Caco-2 (cell line): ENCODE results near the gene PLEKHG4B. TPM values are rescaled to one million over a fixed set of nuclear protein-coding genes. Genes with fewer than 3 reads are reported as not detected.

Experiments
- BruUV-seq: library from RNA; stranded (reverse); fragments of 400-500 nt; replicated peaks from 2 replicates; lab custom pipeline; 2021; lab: Mats Ljungman, UMichigan
- CTCF ChIA-PET: fragments of 300-600 bp; sonication (Branson Sonifier 250); formaldehyde crosslinking; loops from one replicate; lab custom pipeline; 2022; ENCODE audit warnings: antibody characterized with exemption; lab: Charles Lee
- POLR2A ChIA-PET: fragments of 300-600 bp; sonication (Branson Sonifier 250); formaldehyde crosslinking; loops from one replicate; lab custom pipeline; 2022; ENCODE audit warnings: antibody characterized with exemption; lab: Charles Lee
- DNase-seq, 2 experiments: peaks; one replicate each; pipeline versions ENCODE4 v3.0.0 to v3.0.0-alpha.2; 2020 to 2022
- H3K27me3 ChIP-seq: replicated peaks from 2 replicates; pipeline ENCODE4 v1.6.0; 2011; ENCODE audit warnings: low read length; ENCODE audit not compliant: control insufficient read depth, insufficient read depth
- H3K36me3 ChIP-seq: 2 replicates; pipeline ENCODE4 v1.5.1; 2011; ENCODE audit warnings: low read length; ENCODE audit not compliant: control insufficient read depth, insufficient read depth
- H3K4me1 ChIP-seq: fragments of 250-450 bp; sonication (Bioruptor Pico); 2 replicates; pipeline ENCODE4 v1.5.1; 2020; ENCODE audit warnings: mild to moderate bottlenecking
- H3K4me3 ChIP-seq: 2 replicates; pipeline ENCODE4 v1.5.1; 2011; ENCODE audit warnings: low read depth, mild to moderate bottlenecking, control low read depth, low read length
- H3K9me3 ChIP-seq: fragments of 250-450 bp; sonication (Bioruptor Pico); 2 replicates; pipeline ENCODE4 v1.5.1; 2020; ENCODE audit warnings: mild to moderate bottlenecking, moderate library complexity
- H3K27ac Mint-ChIP-seq: one replicate; pipeline ENCODE4 v1.8.0; 2022; ENCODE audit warnings: mixed read lengths; ENCODE audit not compliant: unreplicated experiment
- H3K27me3 Mint-ChIP-seq: one replicate; pipeline ENCODE4 v1.8.0; 2022; ENCODE audit warnings: mixed read lengths; ENCODE audit not compliant: insufficient read depth, unreplicated experiment
- H3K36me3 Mint-ChIP-seq: one replicate; pipeline ENCODE4 v1.8.0; 2022; ENCODE audit warnings: mild to moderate bottlenecking, mixed read lengths; ENCODE audit not compliant: insufficient read depth, unreplicated experiment
- H3K4me1 Mint-ChIP-seq: one replicate; pipeline ENCODE4 v1.8.0; 2022; ENCODE audit warnings: low read depth, mixed read lengths; ENCODE audit not compliant: unreplicated experiment
- H3K4me3 Mint-ChIP-seq: one replicate; pipeline ENCODE4 v1.8.0; 2022; ENCODE audit warnings: mild to moderate bottlenecking, moderate library complexity, mixed read lengths; ENCODE audit not compliant: unreplicated experiment
- H3K9me3 Mint-ChIP-seq: one replicate; pipeline ENCODE4 v1.8.0; 2022; ENCODE audit warnings: mixed read lengths; ENCODE audit not compliant: unreplicated experiment
- CTCF ChIP-seq, 2 experiments: fragments of 200-600 bp in 1 of 2; IDR thresholded peaks; 1 replicate in 1 of 2; 2 replicates in 1 of 2; pipeline versions ENCODE4 v1.5.1 to v1.8.0; 2011 to 2022; ENCODE audit warnings: antibody characterized with exemption in 1 of 2, control low read depth in 1 of 2, inconsistent platforms in 1 of 2, low read depth in 1 of 2, low read length in 1 of 2, mild to moderate bottlenecking in 1 of 2, moderate library complexity in 1 of 2; ENCODE audit not compliant: insufficient read depth in 1 of 2, severe bottlenecking in 1 of 2, unreplicated experiment in 1 of 2
- intact Hi-C: fragments of 100-400 bp; cut with micrococcal nuclease; formaldehyde crosslinking; loops from one replicate; pipeline ENCODE4 v1.10.0; 2022; ENCODE audit not compliant: unreplicated experiment
- total RNA-seq: library from RNA; stranded (reverse); gene quantifications from 2 replicates; pipeline ENCODE4 v1.2.3, GENCODE V29; 2022

The PLEKHG4B gene
- total RNA-seq, 1 experiment from 2014 or later = 15.0 TPM

- H3K36me3 Mint-ChIP-seq = peaks cover 33% of the 10 kb centered on the region
- no peak for TF ChIP-seq CTCF (IDR thresholded peaks at IDR 0.05; ENCODE audit: insufficient read depth in 1 of 2, low read depth in 1 of 2, low read length in 1 of 2, severe bottlenecking in 1 of 2, unreplicated experiment in 1 of 2)
These were observed 17.9 kb downstream of the PLEKHG4B start for GRCh38 chr5:109826-110225.

GRCh38 chr5:110270-110888 lies 18.4 kb downstream of the PLEKHG4B start:
- Histone ChIP-seq H3K27me3 (no peaks in the 10 kb centered on the region), H3K4me3 (no peak overlapping the region), H3K4me1 (no peaks in the 10 kb centered on the region), H3K9me3 (no peaks in the 10 kb centered on the region), H3K36me3 (no peaks in the 10 kb centered on the region)
- Mint-ChIP-seq H3K27me3 (no peaks in the 10 kb centered on the region), H3K27ac (no peak overlapping the region), H3K4me1 (no peaks in the 10 kb centered on the region), H3K36me3 (peaks cover 35% of the 10 kb centered on the region), H3K9me3 (peaks cover 6% of the 10 kb centered on the region), H3K4me3 (no peak overlapping the region)
- TF ChIP-seq CTCF (IDR thresholded peaks at IDR 0.05; ENCODE audit: insufficient read depth in 1 of 2, low read depth in 1 of 2, low read length in 1 of 2, severe bottlenecking in 1 of 2, unreplicated experiment in 1 of 2) = no peak
- intact Hi-C loops = no loop called here
- no peak for DNase-seq
- ChIA-PET CTCF (no interaction called here), POLR2A (no interaction called here)
- BruUV-seq = no TSS peak

More at GRCh38 chr5:109826-110225, 17.9 kb downstream of the PLEKHG4B start:
- Mint-ChIP-seq H3K9me3 (peaks cover 6% of the 10 kb centered on the region), H3K4me1 (no peaks in the 10 kb centered on the region), H3K27ac (no peak overlapping the region), H3K27me3 (no peaks in the 10 kb centered on the region), H3K4me3 (no peak overlapping the region)
- Histone ChIP-seq H3K9me3 (no peaks in the 10 kb centered on the region), H3K4me3 (no peak overlapping the region), H3K36me3 (no peaks in the 10 kb centered on the region), H3K4me1 (no peaks in the 10 kb centered on the region), H3K27me3 (no peaks in the 10 kb centered on the region)
- ChIA-PET POLR2A (no interaction called here), CTCF (no interaction called here)
- no peak for DNase-seq
- no TSS peak for BruUV-seq
- intact Hi-C loops = no loop called here

- Mint-ChIP-seq H3K27ac (no peak overlapping the region), H3K4me3 (no peak overlapping the region), H3K4me1 (no peaks in the 10 kb centered on the region), H3K27me3 (no peaks in the 10 kb centered on the region), H3K36me3 (peaks cover 42% of the 10 kb centered on the region), H3K9me3 (peaks cover 6% of the 10 kb centered on the region)
- H3K4me3 ChIP-seq = no peak overlapping the region
- H3K36me3 ChIP-seq = no peaks in the 10 kb centered on the region
- no peaks in the 10 kb centered on the region for H3K27me3 ChIP-seq
- ChIA-PET POLR2A (no interaction called here), CTCF (no interaction called here)
- TF ChIP-seq CTCF (IDR thresholded peaks at IDR 0.05; ENCODE audit: insufficient read depth in 1 of 2, low read depth in 1 of 2, low read length in 1 of 2, severe bottlenecking in 1 of 2, unreplicated experiment in 1 of 2) = no peak
- no peaks in the 10 kb centered on the region for H3K9me3 ChIP-seq
- BruUV-seq = no TSS peak
- intact Hi-C loops = no loop called here
- H3K4me1 ChIP-seq = no peaks in the 10 kb centered on the region
- no peak for DNase-seq
These were observed 19.2 kb downstream of the PLEKHG4B start for GRCh38 chr5:111171-111570.
